Epithelial cell of esophagus (primary cell): ENCODE data around the gene USP33.
"Not testable (repeated sequence)": the region's sequence is repeated elsewhere in the genome, so short reads cannot be mapped to it uniquely, and the experiment has no call there.

Experiments used
- DNase-seq: peaks from one replicate; pipeline ENCODE4 v3.0.0; 2010; ENCODE audit warnings: low read depth
- H3K4me3 ChIP-seq: 2 replicates; pipeline ENCODE4 v1.5.1; 2011; ENCODE audit warnings: mild to moderate bottlenecking, low read length, control low read depth
- CTCF ChIP-seq: IDR thresholded peaks from 2 replicates; pipeline ENCODE4 v1.5.1; 2011; ENCODE audit warnings: low read depth, mild to moderate bottlenecking, low read length, control low read depth, inconsistent platforms; ENCODE audit not compliant: insufficient read depth; ENCODE audit errors: missing control alignments

Gene USP33

GRCh38 chr1:77759071-77760028 is at the start of gene USP33:
Gene USP33 (minus strand): TSS chr1:77759852. CDS start chr1:77741697, 18,155 bp downstream.
- peak within 1 kb of the TSS; percentile 75 for H3K4me3 ChIP-seq
- TF ChIP-seq CTCF = no peak
- peak; percentile 84 for DNase-seq

- DNase-seq = no peak
- no peak overlapping the region for H3K4me3 ChIP-seq
Measured at GRCh38 chr1:77803371-77803770, 43.7 kb upstream of the USP33 start.

GRCh38 chr1:77802026-77802425 is 42.4 kb upstream of the USP33 start:
- DNase-seq = peak; percentile 10
- H3K4me3 ChIP-seq = no peak overlapping the region
- TF ChIP-seq CTCF = no peak

More at GRCh38 chr1:77803371-77803770, 43.7 kb upstream of the USP33 start:
- no peak for TF ChIP-seq CTCF

GRCh38 chr1:77797991-77798390 is 38.3 kb upstream of the USP33 start:
- no peak for DNase-seq
- H3K4me3 ChIP-seq = no peak overlapping the region
- TF ChIP-seq CTCF = no peak

- TF ChIP-seq CTCF = no peak
- H3K4me3 ChIP-seq = no peak overlapping the region
- DNase-seq = no peak
Measured at GRCh38 chr1:77796695-77797405, 37.2 kb upstream of the USP33 start.

- no peak for DNase-seq
- no peak for TF ChIP-seq CTCF
- no peak overlapping the region for H3K4me3 ChIP-seq
Measured at GRCh38 chr1:77794550-77794949, 34.9 kb upstream of the USP33 start.

- not testable (repeated sequence) for H3K4me3 ChIP-seq, DNase-seq
Measured at GRCh38 chr1:77786093-77786741, 26.6 kb upstream of the USP33 start.
